ENCODE data around the gene CALHM6. TPM values are rescaled to one million over a fixed set of nuclear protein-coding genes. Genes with fewer than 3 reads are reported as not detected.

Gene CALHM6
- total RNA-seq (2021; fragmentation: NEBNext Ultra II Directional; extraction: Animal tissue kit (Norgen Biotek cat#: 25700)) (0.93 and 1.1 TPM in 2 replicates), polyA plus RNA-seq (2011; rRNA removed) (1.8 and 2.0 TPM in 2 replicates), polyA minus RNA-seq (2011; rRNA and poly(A)+ RNA removed) (0.15 and 0.28 TPM in 2 replicates)
- polyA plus RNA-seq (2011; cell fraction: cytosol; rRNA removed): 1.2 TPM
- 0.43 TPM for polyA plus RNA-seq (2011; cell fraction: nucleus; rRNA removed)
- 0.49 to 2.2 TPM (median 1.9 TPM) in 4 replicates for polyA plus RNA-seq (2012, experiment 1 of 2)
- 1.3 TPM for polyA plus RNA-seq (2012, experiment 2 of 2)
- 2.9 TPM for polyA plus RNA-seq (2013, experiment 1 of 2)
- polyA plus RNA-seq (2013, experiment 2 of 2): 2.9 TPM
- polyA minus RNA-seq (2011; cell fraction: cytosol; rRNA and poly(A)+ RNA removed): not detected
- 0.70 TPM for polyA minus RNA-seq (2011; cell fraction: nucleus; rRNA and poly(A)+ RNA removed)
- long read RNA-seq, experiment 1, partial matches to known transcripts: 2 of 4 reads
- long read RNA-seq, experiment 1, other reads (novel, unspliced or antisense): 2 of 4 reads
- long read RNA-seq, experiment 2: 0 reads

- H3K14ac ChIP-seq (ENCODE audit: insufficient read length): no peak within 1 kb of the TSS
- H3K79me2 ChIP-seq (ENCODE audit: control insufficient read depth in 1 of 2, insufficient read depth in 2 of 2, low read length in 2 of 2): no peaks in the 10 kb centered on the region
- no peak within 1 kb of the TSS for H4K5ac ChIP-seq (ENCODE audit: insufficient read length, low read depth, low read length)
- H3K23ac ChIP-seq (ENCODE audit: insufficient read length): no peak within 1 kb of the TSS
- 71% methylated on average over 6 of the region's 13 CpGs; no CpG with 5 or more reads in 1 of the 2 experiments for WGBS, 2 experiments (ENCODE audit: extremely low coverage in 1 of 2, insufficient coverage in 1 of 2, insufficient read length in 1 of 2, insufficient replicate concordance in 2 of 2, low coverage in 1 of 2, low lambda C conversion rate in 2 of 2, missing lambda C conversion rate in 1 of 2)
- H3K18ac ChIP-seq (ENCODE audit: extremely low read depth, low read length): peak within 1 kb of the TSS; percentile 81
- peak within 1 kb of the TSS; percentile 53 for H4K91ac ChIP-seq (replicated peaks; ENCODE audit: insufficient read length, low read length)
- peaks cover 4% of the 10 kb centered on the region; the same call in 1 of the 2 replicates for H3K23me2 ChIP-seq (ENCODE audit: low read depth, low read length)
- peak within 1 kb of the TSS; percentile 2 to 56 (median 54); a peak in 5 of 7 replicates for H3K9ac ChIP-seq (replicated peaks in 1 of 4; ENCODE audit: extremely low read depth in 1 of 4, low read depth in 3 of 4, low read length in 3 of 4)
- H3K79me1 ChIP-seq (ENCODE audit: low read depth, low read length): no peaks in the 10 kb centered on the region
- CTCF ChIA-PET (ENCODE audit: partially characterized antibody): interaction anchor here (1.0 kb wide), 3 partner anchors 8 to 174 kb away, joined by 3 to 6 read pairs (median 5); no protein-coding TSS in a partner anchor
- H2BK5ac ChIP-seq (ENCODE audit: low read depth, low read length): no peak within 1 kb of the TSS; the same call in 1 of the 2 replicates
- no peaks in the 10 kb centered on the region for H4K20me1 ChIP-seq (replicated peaks in 1 of 2; ENCODE audit: control insufficient read depth in 1 of 2, insufficient read depth in 2 of 2, low read length in 2 of 2)
- no peak within 1 kb of the TSS for H2BK120ac ChIP-seq (replicated peaks; ENCODE audit: low read depth, low read length)
- H3K4me2 ChIP-seq (ENCODE audit: insufficient read depth in 1 of 2, low read depth in 2 of 2, low read length in 2 of 2): peak within 1 kb of the TSS; percentile 57 to 87
- H2BK12ac ChIP-seq (ENCODE audit: low read depth, low read length): peak within 1 kb of the TSS; percentile 89; the same call in 1 of the 2 replicates
- H2BK15ac ChIP-seq (ENCODE audit: low read length): no peak within 1 kb of the TSS
- H3K36me3 ChIP-seq (ENCODE audit: control insufficient read depth in 2 of 4, insufficient read depth in 4 of 4, low read length in 3 of 4): no peaks in the 10 kb centered on the region
- no peak within 1 kb of the TSS for H3K27ac ChIP-seq (ENCODE audit: low read depth, low read length)
- no peak within 1 kb of the TSS for H3K56ac ChIP-seq (replicated peaks; ENCODE audit: insufficient read length, low read depth, low read length)
- H2AK5ac ChIP-seq (ENCODE audit: low read depth, low read length): no peak within 1 kb of the TSS
- no peak for DNase-seq (ENCODE audit: low read depth in 1 of 2, low spot score in 2 of 2)
- no peak for FAIRE-seq
- H4K8ac ChIP-seq (ENCODE audit: extremely low read depth, insufficient read depth, low read length): peak within 1 kb of the TSS; percentile 75; the same call in 1 of the 2 replicates
- no peak within 1 kb of the TSS for H2BK20ac ChIP-seq (ENCODE audit: low read length)
- H3K9me3 ChIP-seq (ENCODE audit: insufficient read depth in 2 of 2, low read depth in 1 of 2, low read length in 1 of 2): no peaks in the 10 kb centered on the region
- TF ChIP-seq SIN3A (conservative IDR thresholded peaks at IDR 0.05 in 1 of 2, IDR thresholded peaks at IDR 0.05 in 1 of 2; ENCODE audit: low read depth in 1 of 2, low read length in 2 of 2) (no peak), BRCA1 (IDR thresholded peaks at IDR 0.05; ENCODE audit: low read depth, low read length) (no peak), CTBP2 (IDR thresholded peaks at IDR 0.05; ENCODE audit: borderline replicate concordance, insufficient read depth, insufficient read length, low read length) (no peak), KDM4A (IDR thresholded peaks at IDR 0.05; ENCODE audit: low read depth, low read length, severe bottlenecking) (no peak)
- H3K4me3 ChIP-seq (ENCODE audit: extremely low read depth in 1 of 4, insufficient read depth in 2 of 4, low read depth in 3 of 4, low read length in 4 of 4): peak within 1 kb of the TSS; percentile 23 to 57 (median 43)
- POLR2A ChIA-PET (ENCODE audit: partially characterized antibody): interaction anchor here (1.0 to 1.4 kb wide), 4 partner anchors 17 to 109 kb away, joined by 3 to 8 read pairs (median 4); partner anchors contain the start of gene DSE
- H3K27me3 ChIP-seq (replicated peaks in 1 of 4; ENCODE audit: control insufficient read depth in 3 of 4, extremely low read depth in 1 of 4, insufficient read depth in 3 of 4, low read length in 3 of 4): peaks cover 8 to 33% (median 25%) of the 10 kb centered on the region in 4 experiments
- H3K4me1 ChIP-seq (replicated peaks in 1 of 4; ENCODE audit: control insufficient read depth in 3 of 4, insufficient read depth in 4 of 4, low read length in 3 of 4): peaks cover 3 to 4% (median 3%) of the 10 kb centered on the region in 4 experiments
- H3K4ac ChIP-seq (replicated peaks; ENCODE audit: insufficient read length, low read depth, low read length): no peak within 1 kb of the TSS
- H2AFZ ChIP-seq (ENCODE audit: low read length): peak within 1 kb of the TSS; percentile 61; the same call in 1 of the 2 replicates
Observed at GRCh38 chr6:116461331-116461931, at the start of gene CALHM6. Gene CALHM6, plus strand, starts transcription at chr6:116461375. Its CDS starts 555 bp downstream, at chr6:116461930.

Measured in H1 (cell line).